ENCODE results near the gene RASSF5. TPM values are rescaled to one million over a fixed set of nuclear protein-coding genes. Genes with fewer than 3 reads are reported as not detected.

The RASSF5 gene
- total RNA-seq, 2 donors from 2014 or later, result 0.20 to 0.26 TPM

- Histone ChIP-seq H3K4me3 (ENCODE audit: low read length) (no peak overlapping the region), H3K9me3 (ENCODE audit: control insufficient read depth, low read length) (peaks cover 4% of the 10 kb centered on the region), H3K9ac (ENCODE audit: extremely low read depth, low read length, poor library complexity, severe bottlenecking) (no peak overlapping the region), H3K27me3 (ENCODE audit: control insufficient read depth, insufficient read depth, low read length, poor library complexity, severe bottlenecking) (peaks cover 5% of the 10 kb centered on the region), H3K4me1 (ENCODE audit: control insufficient read depth, insufficient read depth, low read length) (no peaks in the 10 kb centered on the region), H3K36me3 (ENCODE audit: control insufficient read depth, insufficient read depth, low read length) (no peaks in the 10 kb centered on the region), H3K27ac (ENCODE audit: low read depth, low read length) (no peak overlapping the region)
- TF ChIP-seq, protein P1, sequence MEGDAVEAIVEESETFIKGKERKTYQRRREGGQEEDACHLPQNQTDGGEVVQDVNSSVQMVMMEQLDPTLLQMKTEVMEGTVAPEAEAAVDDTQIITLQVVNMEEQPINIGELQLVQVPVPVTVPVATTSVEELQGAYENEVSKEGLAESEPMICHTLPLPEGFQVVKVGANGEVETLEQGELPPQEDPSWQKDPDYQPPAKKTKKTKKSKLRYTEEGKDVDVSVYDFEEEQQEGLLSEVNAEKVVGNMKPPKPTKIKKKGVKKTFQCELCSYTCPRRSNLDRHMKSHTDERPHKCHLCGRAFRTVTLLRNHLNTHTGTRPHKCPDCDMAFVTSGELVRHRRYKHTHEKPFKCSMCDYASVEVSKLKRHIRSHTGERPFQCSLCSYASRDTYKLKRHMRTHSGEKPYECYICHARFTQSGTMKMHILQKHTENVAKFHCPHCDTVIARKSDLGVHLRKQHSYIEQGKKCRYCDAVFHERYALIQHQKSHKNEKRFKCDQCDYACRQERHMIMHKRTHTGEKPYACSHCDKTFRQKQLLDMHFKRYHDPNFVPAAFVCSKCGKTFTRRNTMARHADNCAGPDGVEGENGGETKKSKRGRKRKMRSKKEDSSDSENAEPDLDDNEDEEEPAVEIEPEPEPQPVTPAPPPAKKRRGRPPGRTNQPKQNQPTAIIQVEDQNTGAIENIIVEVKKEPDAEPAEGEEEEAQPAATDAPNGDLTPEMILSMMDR (conservative IDR thresholded peaks at IDR 0.05), result no peak
- Mint-ChIP-seq H3K9me3 (peaks cover 2% of the 10 kb centered on the region), H3K36me3 (ENCODE audit: low read depth) (no peaks in the 10 kb centered on the region), H3K4me1 (peaks cover 8% of the 10 kb centered on the region), H3K27me3 (ENCODE audit: insufficient read depth) (peaks cover 16% of the 10 kb centered on the region), H3K4me3 (no peak overlapping the region), H3K27ac (no peak overlapping the region)
- 82% methylated on average over 1 of the region's 1 CpG; no CpG with 5 or more reads in 1 of the 2 experiments for whole genome bisulfite sequencing, 2 experiments (ENCODE audit: insufficient coverage in 1 of 2, insufficient read length in 1 of 2)
- no peak for DNase-seq
Measured at GRCh38 chr1:206628916-206629315, 121.6 kb downstream of the RASSF5 start.

GRCh38 chr1:206631085-206631509, 123.8 kb downstream of the RASSF5 start:
- Mint-ChIP-seq H3K9me3 (peaks cover 2% of the 10 kb centered on the region), H3K4me1 (peaks cover 15% of the 10 kb centered on the region), H3K36me3 (ENCODE audit: low read depth) (no peaks in the 10 kb centered on the region), H3K27ac (no peak overlapping the region), H3K4me3 (no peak overlapping the region), H3K27me3 (ENCODE audit: insufficient read depth) (peaks cover 13% of the 10 kb centered on the region)
- Histone ChIP-seq H3K9me3 (ENCODE audit: control insufficient read depth, low read length) (peaks cover 4% of the 10 kb centered on the region), H3K4me3 (ENCODE audit: low read length) (no peak overlapping the region), H3K27ac (ENCODE audit: low read depth, low read length) (no peak overlapping the region), H3K9ac (ENCODE audit: extremely low read depth, low read length, poor library complexity, severe bottlenecking) (no peak overlapping the region), H3K27me3 (ENCODE audit: control insufficient read depth, insufficient read depth, low read length, poor library complexity, severe bottlenecking) (peaks cover 5% of the 10 kb centered on the region), H3K4me1 (ENCODE audit: control insufficient read depth, insufficient read depth, low read length) (no peaks in the 10 kb centered on the region), H3K36me3 (ENCODE audit: control insufficient read depth, insufficient read depth, low read length) (no peaks in the 10 kb centered on the region)
- TF ChIP-seq, protein P1 (conservative IDR thresholded peaks at IDR 0.05), result peak; percentile 76
- DNase-seq, result peak; percentile 91
- 23 to 46% methylated on average over 3 to 4 of the region's 4 CpGs for WGBS, 2 experiments (ENCODE audit: insufficient coverage in 1 of 2, insufficient read length in 1 of 2)

DNA sequence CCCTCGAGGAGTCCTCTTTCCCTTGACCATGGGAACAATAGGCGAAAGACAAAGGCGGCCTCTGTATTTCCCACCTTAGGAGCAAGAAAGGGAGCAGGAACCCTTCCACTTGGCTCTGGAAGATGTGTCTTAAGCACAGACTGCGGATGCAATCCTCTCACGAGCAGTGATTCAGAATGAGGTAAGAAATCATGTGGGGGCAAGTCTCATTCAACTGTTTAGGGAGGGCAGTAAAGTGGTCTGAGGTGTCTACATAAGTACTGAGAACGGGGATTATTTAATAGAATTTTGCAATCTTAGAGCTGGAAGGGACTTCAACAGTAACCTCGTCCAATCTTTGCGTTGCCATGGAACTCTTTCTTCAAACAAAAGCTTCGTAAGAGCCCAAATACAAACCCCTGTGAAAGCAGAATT, 126.4 kb downstream of the RASSF5 start:
- no peak overlapping the region for H3K9ac ChIP-seq (ENCODE audit: extremely low read depth, low read length, poor library complexity, severe bottlenecking)
- H3K36me3 Mint-ChIP-seq (ENCODE audit: low read depth), result peaks cover 2% of the 10 kb centered on the region

More for the DNA sequence above, 126.4 kb downstream of the RASSF5 start:
- TF ChIP-seq, protein P1 (conservative IDR thresholded peaks at IDR 0.05), result no peak
- no peaks in the 10 kb centered on the region for H3K36me3 ChIP-seq (ENCODE audit: control insufficient read depth, insufficient read depth, low read length)
- Mint-ChIP-seq H3K9me3 (no peaks in the 10 kb centered on the region), H3K27me3 (ENCODE audit: insufficient read depth) (peaks cover 9% of the 10 kb centered on the region), H3K4me1 (peaks cover 27% of the 10 kb centered on the region), H3K4me3 (no peak overlapping the region), H3K27ac (no peak overlapping the region)
- H3K27me3 ChIP-seq (ENCODE audit: control insufficient read depth, insufficient read depth, low read length, poor library complexity, severe bottlenecking), result peaks cover 5% of the 10 kb centered on the region
- H3K9me3 ChIP-seq (ENCODE audit: control insufficient read depth, low read length), result no peaks in the 10 kb centered on the region
- H3K27ac ChIP-seq (ENCODE audit: low read depth, low read length), result peak overlapping the region; percentile 34
- H3K4me1 ChIP-seq (ENCODE audit: control insufficient read depth, insufficient read depth, low read length), result no peaks in the 10 kb centered on the region
- peak; percentile 52 for DNase-seq
- WGBS, 2 experiments (ENCODE audit: insufficient coverage in 1 of 2, insufficient read length in 1 of 2), result 73 to 79% methylated on average over 7 to 8 of the region's 9 CpGs
- H3K4me3 ChIP-seq (ENCODE audit: low read length), result no peak overlapping the region
